NT2/D1 (cell line): Measurements from ENCODE around the gene OBSCN.

ENCODE experiments used
- SUZ12 ChIP-seq: IDR thresholded peaks from 2 replicates; pipeline ENCODE4 v1.6.1; 2011; ENCODE audit not compliant: insufficient read length, insufficient read depth; ENCODE audit errors: extremely low read depth
- YY1 ChIP-seq: IDR thresholded peaks from 2 replicates; pipeline ENCODE4 v1.6.1; 2011; ENCODE audit not compliant: insufficient read length, insufficient read depth
- ZNF274 ChIP-seq: IDR thresholded peaks from 2 replicates; pipeline ENCODE4 v1.6.1; 2011; ENCODE audit warnings: mild to moderate bottlenecking, low read depth, low read length

GRCh38 chr1:228320394-228320793 is 112.5 kb downstream of the OBSCN start:
- TF ChIP-seq ZNF274 (no peak), YY1 (no peak), SUZ12 (no peak)
